Measurements from ENCODE around the gene POLQ. TPM values are rescaled to one million over a fixed set of nuclear protein-coding genes. Genes with fewer than 3 reads are reported as not detected.

POLQ gene
- total RNA-seq, 1 donor from 2014 or later: 2.5 TPM

DNA sequence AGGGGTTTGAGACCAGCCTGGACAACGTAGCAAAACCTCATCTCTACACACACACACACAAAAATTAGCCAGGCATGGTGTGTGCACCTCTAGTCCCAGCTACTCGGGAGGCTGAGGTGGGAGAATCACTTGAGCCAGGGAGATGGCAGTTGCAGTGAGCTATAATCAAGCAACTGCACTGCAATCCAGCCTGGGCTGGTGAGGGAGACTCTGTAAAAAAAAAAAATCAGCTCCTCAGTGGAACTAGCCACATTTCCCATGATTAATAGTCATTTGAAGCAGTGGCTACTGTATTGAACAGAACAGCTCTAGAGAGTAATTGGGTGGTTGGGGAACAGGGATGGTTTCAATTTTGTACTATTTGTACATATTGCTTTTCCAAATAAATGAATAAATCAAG is 35.9 kb upstream of the POLQ start:
- DNase-seq (ENCODE audit: extremely low spot score in 2 of 2): no peak
- Histone ChIP-seq H3K36me3 (no peaks in the 10 kb centered on the region), H3K4me1 (no peaks in the 10 kb centered on the region), H3K27me3 (no peaks in the 10 kb centered on the region), H3K27ac (no peak overlapping the region), H3K9me3 (no peaks in the 10 kb centered on the region), H3K4me3 (no peak overlapping the region)
- intact Hi-C loops (cut with DNase I): no loop called here
- TF ChIP-seq POLR2A (IDR thresholded peaks at IDR 0.05) (no peak), POLR2AphosphoS5 (IDR thresholded peaks at IDR 0.05; ENCODE audit: insufficient read depth in 1 of 2, low read depth in 1 of 2) (no peak)
- TF ChIP-seq, protein P1, sequence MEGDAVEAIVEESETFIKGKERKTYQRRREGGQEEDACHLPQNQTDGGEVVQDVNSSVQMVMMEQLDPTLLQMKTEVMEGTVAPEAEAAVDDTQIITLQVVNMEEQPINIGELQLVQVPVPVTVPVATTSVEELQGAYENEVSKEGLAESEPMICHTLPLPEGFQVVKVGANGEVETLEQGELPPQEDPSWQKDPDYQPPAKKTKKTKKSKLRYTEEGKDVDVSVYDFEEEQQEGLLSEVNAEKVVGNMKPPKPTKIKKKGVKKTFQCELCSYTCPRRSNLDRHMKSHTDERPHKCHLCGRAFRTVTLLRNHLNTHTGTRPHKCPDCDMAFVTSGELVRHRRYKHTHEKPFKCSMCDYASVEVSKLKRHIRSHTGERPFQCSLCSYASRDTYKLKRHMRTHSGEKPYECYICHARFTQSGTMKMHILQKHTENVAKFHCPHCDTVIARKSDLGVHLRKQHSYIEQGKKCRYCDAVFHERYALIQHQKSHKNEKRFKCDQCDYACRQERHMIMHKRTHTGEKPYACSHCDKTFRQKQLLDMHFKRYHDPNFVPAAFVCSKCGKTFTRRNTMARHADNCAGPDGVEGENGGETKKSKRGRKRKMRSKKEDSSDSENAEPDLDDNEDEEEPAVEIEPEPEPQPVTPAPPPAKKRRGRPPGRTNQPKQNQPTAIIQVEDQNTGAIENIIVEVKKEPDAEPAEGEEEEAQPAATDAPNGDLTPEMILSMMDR (IDR thresholded peaks at IDR 0.05): no peak

DNA sequence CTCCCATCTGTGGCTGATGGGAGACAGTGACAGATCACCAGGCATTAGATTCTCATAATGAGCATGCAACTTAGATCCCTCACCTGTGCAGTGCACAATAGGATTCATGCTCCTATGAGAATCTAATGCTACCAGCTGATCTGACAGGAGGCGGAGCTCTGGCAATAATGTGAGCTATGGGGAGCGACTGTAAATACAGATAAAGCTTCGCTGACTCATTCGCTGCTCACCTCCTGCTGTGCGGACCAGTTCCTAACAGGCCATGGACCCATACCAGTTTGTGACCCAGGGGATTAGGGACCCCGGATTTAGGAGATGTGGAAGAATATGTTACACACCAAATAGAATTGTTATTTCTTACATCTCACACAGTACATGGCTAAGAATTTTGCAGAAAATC is 28.7 kb upstream of the POLQ start:
- no peaks in the 10 kb centered on the region for H3K4me1 ChIP-seq
- H3K27me3 ChIP-seq: no peaks in the 10 kb centered on the region
- no peak for DNase-seq (ENCODE audit: extremely low spot score in 2 of 2)
- no peaks in the 10 kb centered on the region for H3K9me3 ChIP-seq
- no peak overlapping the region for H3K27ac ChIP-seq
- no peaks in the 10 kb centered on the region for H3K36me3 ChIP-seq
- TF ChIP-seq POLR2AphosphoS5 (IDR thresholded peaks at IDR 0.05; ENCODE audit: insufficient read depth in 1 of 2, low read depth in 1 of 2) (no peak), POLR2A (IDR thresholded peaks at IDR 0.05) (no peak)
- TF ChIP-seq, protein P1 (IDR thresholded peaks at IDR 0.05): no peak
- no peak overlapping the region for H3K4me3 ChIP-seq
- intact Hi-C loops (cut with DNase I): no loop called here

DNA sequence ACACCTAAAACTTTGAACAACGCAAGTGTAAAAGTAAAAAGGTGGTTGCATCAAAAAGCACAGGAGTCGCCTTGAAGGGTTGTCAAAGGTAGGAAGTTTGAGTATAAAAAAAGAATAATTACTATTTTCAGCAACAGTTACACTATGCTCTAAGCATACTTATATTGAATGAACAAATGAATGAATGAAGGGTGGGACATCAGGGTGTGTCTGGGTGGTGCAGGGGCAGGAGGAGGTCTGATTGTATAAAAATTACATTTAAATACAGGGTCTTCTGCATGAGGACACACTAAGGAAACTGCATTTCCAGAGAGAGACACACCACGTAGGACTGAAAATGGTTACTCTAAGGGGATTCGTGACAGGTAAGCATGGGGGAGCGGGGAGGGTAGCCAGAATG is 21.9 kb upstream of the POLQ start, which contains the start of gene ARGFX:
TSS of gene ARGFX (plus strand) at position 301 of the 400 bp plus-strand sequence. CDS start 2,765 bp downstream, outside the sequence.
- no peak for DNase-seq (ENCODE audit: extremely low spot score in 2 of 2)
- H3K4me3 ChIP-seq: no peak within 1 kb of the TSS
- no peak within 1 kb of the TSS for H3K27ac ChIP-seq
- intact Hi-C loops (cut with DNase I): no loop called here
- H3K27me3 ChIP-seq: no peaks in the 10 kb centered on the region
- no peaks in the 10 kb centered on the region for H3K4me1 ChIP-seq
- no peak for TF ChIP-seq POLR2AphosphoS5 (IDR thresholded peaks at IDR 0.05; ENCODE audit: insufficient read depth in 1 of 2, low read depth in 1 of 2)
- TF ChIP-seq, protein P1 (IDR thresholded peaks at IDR 0.05): no peak
- H3K9me3 ChIP-seq: no peaks in the 10 kb centered on the region
- no peaks in the 10 kb centered on the region for H3K36me3 ChIP-seq

DNA sequence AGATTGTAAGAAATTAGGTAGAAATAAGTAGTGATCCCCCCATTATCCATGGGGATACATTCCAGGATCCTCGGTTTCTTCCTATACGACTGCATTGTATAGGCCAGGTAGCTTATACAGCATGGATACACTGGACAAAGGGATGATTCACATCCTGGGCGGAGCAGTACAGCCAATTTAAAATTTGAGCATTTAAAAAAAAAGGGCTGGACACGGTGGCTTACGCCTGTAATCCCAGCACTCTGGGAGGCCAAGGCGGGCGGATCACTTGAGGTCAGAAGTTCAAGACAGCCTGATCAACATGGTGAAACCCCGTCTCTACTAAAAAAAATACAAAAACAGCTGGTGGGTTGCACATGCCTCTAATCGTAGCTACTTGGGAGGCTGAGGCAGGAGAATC is 21.0 kb upstream of the POLQ start:
- Histone ChIP-seq H3K4me1 (no peaks in the 10 kb centered on the region), H3K27ac (no peak overlapping the region), H3K36me3 (no peaks in the 10 kb centered on the region), H3K27me3 (no peaks in the 10 kb centered on the region), H3K4me3 (no peak overlapping the region), H3K9me3 (no peaks in the 10 kb centered on the region)
- no peak for DNase-seq (ENCODE audit: extremely low spot score in 2 of 2)
- intact Hi-C loops (cut with DNase I): no loop called here
- TF ChIP-seq POLR2A (IDR thresholded peaks at IDR 0.05) (no peak), POLR2AphosphoS5 (IDR thresholded peaks at IDR 0.05; ENCODE audit: insufficient read depth in 1 of 2, low read depth in 1 of 2) (no peak)
- TF ChIP-seq, protein P1 (IDR thresholded peaks at IDR 0.05): no peak

DNA sequence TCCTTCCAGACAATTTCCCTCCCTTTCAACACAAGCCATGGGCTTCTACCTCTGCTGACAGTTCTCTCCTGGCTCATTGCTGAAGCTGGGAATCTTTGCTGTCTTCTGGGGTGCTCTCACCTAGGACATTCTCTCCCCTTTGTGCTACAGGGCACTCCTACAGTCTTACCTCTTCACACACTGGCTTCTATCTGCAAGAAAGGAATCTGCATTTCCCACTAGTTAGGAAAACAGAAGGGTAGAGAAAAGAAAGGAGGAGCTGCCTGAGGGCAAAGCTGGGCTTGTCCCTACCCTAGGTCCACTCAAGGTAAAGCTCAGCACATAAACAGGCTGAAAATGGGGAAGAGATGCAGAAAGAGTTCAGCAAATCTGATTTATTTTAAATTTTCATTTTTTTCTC is 16.4 kb upstream of the POLQ start:
- DNase-seq (ENCODE audit: extremely low spot score in 2 of 2): no peak
- no peak overlapping the region for H3K4me3 ChIP-seq

More for the DNA sequence above, 16.4 kb upstream of the POLQ start:
- Histone ChIP-seq H3K27me3 (no peaks in the 10 kb centered on the region), H3K27ac (no peak overlapping the region), H3K36me3 (no peaks in the 10 kb centered on the region), H3K4me1 (no peaks in the 10 kb centered on the region), H3K9me3 (no peaks in the 10 kb centered on the region)
- TF ChIP-seq POLR2A (IDR thresholded peaks at IDR 0.05) (no peak), POLR2AphosphoS5 (IDR thresholded peaks at IDR 0.05; ENCODE audit: insufficient read depth in 1 of 2, low read depth in 1 of 2) (no peak)
- TF ChIP-seq, protein P1 (IDR thresholded peaks at IDR 0.05): no peak
- intact Hi-C loops (cut with DNase I): no loop called here
